ENCODE data around the gene TACC3. TPM values are rescaled to one million over a fixed set of nuclear protein-coding genes. Genes with fewer than 3 reads are reported as not detected.
A peak's percentile ranks its signal among the peaks of the same experiment; 100 is the strongest.

The TACC3 gene
- total RNA-seq, 1 donor = 23.9 TPM

GRCh38 chr4:1741208-1741607 lies 19.9 kb downstream of the TACC3 start:
- TF ChIP-seq CTCF (IDR thresholded peaks at IDR 0.05; ENCODE audit: insufficient read depth, low read length) = no peak
- DNase-seq (ENCODE audit: low read depth) = no peak
- no peak overlapping the region for H3K4me3 ChIP-seq (ENCODE audit: low read depth, low read length)

- no peak for DNase-seq (ENCODE audit: low read depth)
- H3K4me3 ChIP-seq (ENCODE audit: low read depth, low read length) = no peak overlapping the region
- TF ChIP-seq CTCF (IDR thresholded peaks at IDR 0.05; ENCODE audit: insufficient read depth, low read length) = no peak
Observed at GRCh38 chr4:1743551-1743950, 22.2 kb downstream of the TACC3 start.

DNA sequence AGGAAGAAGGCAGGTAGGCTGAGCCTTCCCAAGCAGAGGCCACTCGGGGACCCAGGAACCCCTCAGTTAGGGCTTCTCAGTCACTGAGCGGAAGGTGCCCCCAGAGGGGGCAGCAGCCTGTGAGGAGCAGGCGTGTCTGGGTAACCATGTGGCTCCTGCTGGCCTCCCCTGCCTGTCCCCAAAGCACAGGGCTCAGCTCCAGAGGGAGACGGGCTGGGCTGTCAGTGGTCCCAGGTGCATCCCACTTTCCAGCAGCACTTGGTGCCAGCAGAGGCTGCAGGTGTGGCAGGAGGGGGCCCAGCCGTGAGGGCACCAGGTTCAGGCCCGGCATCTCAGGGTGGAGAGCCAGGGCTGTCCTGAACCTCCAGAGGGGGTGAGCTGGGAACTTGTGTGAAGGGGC lies 22.7 kb downstream of the TACC3 start:
- TF ChIP-seq CTCF (IDR thresholded peaks at IDR 0.05; ENCODE audit: insufficient read depth, low read length) = no peak
- H3K4me3 ChIP-seq (ENCODE audit: low read depth, low read length) = no peak overlapping the region
- no peak for DNase-seq (ENCODE audit: low read depth)

DNA sequence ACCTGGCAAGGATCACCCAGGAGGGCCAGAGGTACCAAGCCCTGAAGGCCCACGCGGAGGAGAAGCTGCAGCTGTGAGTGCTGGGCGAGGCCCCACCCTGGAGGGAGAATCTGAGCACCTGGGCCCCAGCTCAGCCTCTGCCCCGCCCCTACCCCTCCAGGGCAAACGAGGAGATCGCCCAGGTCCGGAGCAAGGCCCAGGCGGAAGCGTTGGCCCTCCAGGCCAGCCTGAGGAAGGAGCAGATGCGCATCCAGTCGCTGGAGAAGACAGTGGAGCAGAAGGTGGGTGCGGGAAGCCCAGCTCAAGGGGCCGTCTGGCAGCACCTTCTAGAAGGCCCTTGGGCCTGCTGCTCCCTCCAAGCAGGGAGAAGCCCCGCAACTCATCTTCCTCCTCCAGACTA lies 23.2 kb downstream of the TACC3 start:
- no peak for TF ChIP-seq CTCF (IDR thresholded peaks at IDR 0.05; ENCODE audit: insufficient read depth, low read length)
- DNase-seq (ENCODE audit: low read depth) = no peak
- no peak overlapping the region for H3K4me3 ChIP-seq (ENCODE audit: low read depth, low read length)

DNA sequence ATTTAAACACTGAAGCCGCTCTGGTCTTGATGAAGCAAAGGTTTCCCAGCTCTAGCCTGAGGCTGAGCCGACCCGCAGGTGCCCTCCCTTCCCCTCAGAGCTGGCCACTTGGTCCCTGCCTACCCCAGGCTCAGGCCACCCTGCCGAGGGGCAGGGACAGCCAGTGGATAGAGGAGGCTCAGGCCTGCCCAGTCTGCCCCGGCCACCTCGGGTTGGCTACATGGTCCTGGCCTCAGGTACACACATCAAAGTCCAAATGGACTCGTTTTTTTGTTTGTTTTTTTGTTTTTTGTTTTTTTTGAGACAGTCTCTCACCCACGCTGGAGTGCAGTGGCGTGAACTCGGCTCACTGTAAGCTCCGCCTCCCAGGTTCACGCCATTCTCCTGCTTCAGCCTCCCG lies 23.8 kb downstream of the TACC3 start:
- H3K4me3 ChIP-seq (ENCODE audit: low read depth, low read length) = no peak overlapping the region
- TF ChIP-seq CTCF (IDR thresholded peaks at IDR 0.05; ENCODE audit: insufficient read depth, low read length) = no peak
- DNase-seq (ENCODE audit: low read depth) = no peak

GRCh38 chr4:1745697-1746096 lies 24.4 kb downstream of the TACC3 start:
- H3K4me3 ChIP-seq (ENCODE audit: low read depth, low read length) = no peak overlapping the region
- DNase-seq (ENCODE audit: low read depth) = no peak
- TF ChIP-seq CTCF (IDR thresholded peaks at IDR 0.05; ENCODE audit: insufficient read depth, low read length) = no peak

- TF ChIP-seq CTCF (IDR thresholded peaks at IDR 0.05; ENCODE audit: insufficient read depth, low read length) = peak; percentile 89
- H3K4me3 ChIP-seq (ENCODE audit: low read depth, low read length) = no peak overlapping the region
- DNase-seq (ENCODE audit: low read depth) = peak; percentile 59
Observed at GRCh38 chr4:1746265-1746691, 25.0 kb downstream of the TACC3 start.

Measured in fibroblast of the aortic adventitia (primary cell).